Measurements from ENCODE around the gene SORL1-AS1.
A peak's percentile ranks its signal among the peaks of the same experiment; 100 is the strongest.

The SORL1-AS1 gene

DNA sequence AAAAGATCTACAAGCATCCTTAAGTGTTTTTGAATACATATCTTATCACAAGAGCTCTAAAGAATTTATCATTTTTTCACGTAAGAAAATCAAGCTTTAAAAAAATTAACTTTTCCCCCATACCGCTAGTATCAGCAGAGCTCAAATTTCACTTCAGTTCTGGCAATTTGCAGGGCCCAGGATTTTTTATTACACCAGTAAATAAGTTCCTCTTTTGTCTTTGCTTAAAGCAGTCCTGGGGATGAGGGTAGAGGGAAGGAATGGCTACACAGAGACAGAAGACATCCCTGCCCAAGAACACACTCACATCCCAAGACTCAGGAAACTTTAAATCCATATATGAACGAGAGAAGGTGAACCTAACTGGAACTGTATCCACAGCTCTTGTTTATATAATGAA is 23.2 kb downstream of the SORL1-AS1 start:
- DNase-seq, result peak in 2 of 3 donors; percentile 41 to 51

DNA sequence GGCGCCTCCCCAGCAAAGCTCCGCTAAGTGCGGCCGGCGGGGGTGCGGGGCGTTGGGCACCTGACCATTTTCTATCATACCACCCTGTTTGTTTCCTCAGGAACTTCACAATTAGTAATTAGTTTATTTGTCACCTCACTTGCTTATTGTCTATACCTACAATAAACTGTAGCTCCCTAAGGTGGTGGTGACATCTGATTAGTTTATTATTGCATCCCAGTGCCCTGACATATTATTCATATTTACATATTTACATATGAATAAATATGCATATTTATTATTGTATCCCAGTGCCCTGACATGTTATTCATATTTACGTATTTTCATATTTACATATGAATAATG is 25.4 kb downstream of the SORL1-AS1 start:
- Mint-ChIP-seq H3K4me1 (peaks cover 49% of the 10 kb centered on the region), H3K4me3 (peak overlapping the region; percentile 30 to 47)
- no peak overlapping the region for H3K27ac ChIP-seq (ENCODE audit: low read depth in 1 of 2, low read length in 2 of 2)

More for the DNA sequence above, 23.2 kb downstream of the SORL1-AS1 start:
- peaks cover 0 to 7% (median 4%) of the 10 kb centered on the region in 7 donors for H3K9me3 Mint-ChIP-seq
- Histone ChIP-seq H3K79me2 (ENCODE audit: insufficient read depth, low read length) (no peaks in the 10 kb centered on the region), H3K27ac (ENCODE audit: low read depth in 1 of 2, low read length in 2 of 2) (peak overlapping the region in 1 of 2 donors; percentile 58), H3K4me3 (replicated peaks in 1 of 3; ENCODE audit: low read depth in 2 of 3, low read length in 3 of 3) (no peak overlapping the region), H3K9me3 (replicated peaks in 1 of 2; ENCODE audit: control insufficient read depth in 1 of 2, insufficient read depth in 1 of 2, low read length in 2 of 2) (peaks cover 0 to 4% of the 10 kb centered on the region in 2 donors), H3K4me2 (replicated peaks; ENCODE audit: extremely low read depth, low read length, poor library complexity, severe bottlenecking) (peak overlapping the region; percentile 0), H3K36me3 (replicated peaks in 1 of 2; ENCODE audit: control insufficient read depth in 1 of 2, insufficient read depth in 2 of 2, low read length in 2 of 2) (no peaks in the 10 kb centered on the region), H2AFZ (ENCODE audit: insufficient read depth, low read depth, low read length, poor library complexity, severe bottlenecking) (no peak overlapping the region), H3K4me1 (ENCODE audit: control insufficient read depth in 1 of 2, insufficient read depth in 2 of 2, low read length in 2 of 2) (peaks cover 35 to 37% of the 10 kb centered on the region in 2 donors), H3K9ac (ENCODE audit: insufficient read depth, low read length, poor library complexity, severe bottlenecking) (no peak overlapping the region), H4K20me1 (ENCODE audit: insufficient read depth, low read length) (no peaks in the 10 kb centered on the region), H3K27me3 (ENCODE audit: control insufficient read depth in 2 of 2, insufficient read depth in 2 of 2, low read length in 2 of 2) (no peaks in the 10 kb centered on the region)
- WGBS (ENCODE audit: insufficient coverage), result no CpG with 5 or more reads among the region's 3 CpGs
- peak overlapping the region; percentile 70 to 84 (median 79) for H3K27ac Mint-ChIP-seq
- peaks cover 0 to 6% of the 10 kb centered on the region in 2 donors for H3K36me3 Mint-ChIP-seq
- peaks cover 44% of the 10 kb centered on the region for H3K4me1 Mint-ChIP-seq
- H3K4me3 Mint-ChIP-seq, result peak overlapping the region in 1 of 2 donors; percentile 35
- intact Hi-C loops (cut with micrococcal nuclease), result no loop called here
- TF ChIP-seq, protein P1, sequence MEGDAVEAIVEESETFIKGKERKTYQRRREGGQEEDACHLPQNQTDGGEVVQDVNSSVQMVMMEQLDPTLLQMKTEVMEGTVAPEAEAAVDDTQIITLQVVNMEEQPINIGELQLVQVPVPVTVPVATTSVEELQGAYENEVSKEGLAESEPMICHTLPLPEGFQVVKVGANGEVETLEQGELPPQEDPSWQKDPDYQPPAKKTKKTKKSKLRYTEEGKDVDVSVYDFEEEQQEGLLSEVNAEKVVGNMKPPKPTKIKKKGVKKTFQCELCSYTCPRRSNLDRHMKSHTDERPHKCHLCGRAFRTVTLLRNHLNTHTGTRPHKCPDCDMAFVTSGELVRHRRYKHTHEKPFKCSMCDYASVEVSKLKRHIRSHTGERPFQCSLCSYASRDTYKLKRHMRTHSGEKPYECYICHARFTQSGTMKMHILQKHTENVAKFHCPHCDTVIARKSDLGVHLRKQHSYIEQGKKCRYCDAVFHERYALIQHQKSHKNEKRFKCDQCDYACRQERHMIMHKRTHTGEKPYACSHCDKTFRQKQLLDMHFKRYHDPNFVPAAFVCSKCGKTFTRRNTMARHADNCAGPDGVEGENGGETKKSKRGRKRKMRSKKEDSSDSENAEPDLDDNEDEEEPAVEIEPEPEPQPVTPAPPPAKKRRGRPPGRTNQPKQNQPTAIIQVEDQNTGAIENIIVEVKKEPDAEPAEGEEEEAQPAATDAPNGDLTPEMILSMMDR (IDR thresholded peaks at IDR 0.05), result no peak
- peaks cover 6 to 9% (median 6%) of the 10 kb centered on the region in 3 donors for H3K27me3 Mint-ChIP-seq (ENCODE audit: low read depth in 3 of 3)

More for the DNA sequence above, 25.4 kb downstream of the SORL1-AS1 start:
- peaks cover 6 to 9% (median 7%) of the 10 kb centered on the region in 3 donors for H3K27me3 Mint-ChIP-seq (ENCODE audit: low read depth in 3 of 3)
- Histone ChIP-seq H2AFZ (ENCODE audit: insufficient read depth, low read depth, low read length, poor library complexity, severe bottlenecking) (peak overlapping the region; percentile 67), H3K4me3 (replicated peaks in 1 of 3; ENCODE audit: low read depth in 2 of 3, low read length in 3 of 3) (peak overlapping the region in 1 of 3 experiments; percentile 57), H3K4me1 (ENCODE audit: control insufficient read depth in 1 of 2, insufficient read depth in 2 of 2, low read length in 2 of 2) (peaks cover 34 to 35% of the 10 kb centered on the region in 2 donors), H3K4me2 (replicated peaks; ENCODE audit: extremely low read depth, low read length, poor library complexity, severe bottlenecking) (peak overlapping the region; percentile 67), H4K20me1 (ENCODE audit: insufficient read depth, low read length) (no peaks in the 10 kb centered on the region), H3K9me3 (replicated peaks in 1 of 2; ENCODE audit: control insufficient read depth in 1 of 2, insufficient read depth in 1 of 2, low read length in 2 of 2) (peaks cover 0 to 4% of the 10 kb centered on the region in 2 donors), H3K27me3 (ENCODE audit: control insufficient read depth in 2 of 2, insufficient read depth in 2 of 2, low read length in 2 of 2) (no peaks in the 10 kb centered on the region), H3K9ac (ENCODE audit: insufficient read depth, low read length, poor library complexity, severe bottlenecking) (no peak overlapping the region), H3K36me3 (replicated peaks in 1 of 2; ENCODE audit: control insufficient read depth in 1 of 2, insufficient read depth in 2 of 2, low read length in 2 of 2) (no peaks in the 10 kb centered on the region), H3K79me2 (ENCODE audit: insufficient read depth, low read length) (no peaks in the 10 kb centered on the region)
- H3K36me3 Mint-ChIP-seq, result peaks cover 0 to 6% of the 10 kb centered on the region in 2 donors
- no peak for DNase-seq
- intact Hi-C loops (cut with micrococcal nuclease), result no loop called here
- H3K27ac Mint-ChIP-seq, result no peak overlapping the region
- 0% methylated on average over 1 of the region's 8 CpGs for WGBS (ENCODE audit: insufficient coverage)
- H3K9me3 Mint-ChIP-seq, result peaks cover 0 to 7% (median 4%) of the 10 kb centered on the region in 7 donors
- TF ChIP-seq, protein P1 (IDR thresholded peaks at IDR 0.05), result no peak
